ENCODE data around the gene LMX1A.

GRCh38 chr1:165248969-165249571, 107.4 kb downstream of the LMX1A start:
- no peak for TF ChIP-seq GATA2 (IDR thresholded peaks at IDR 0.05; ENCODE audit: low read depth, low read length)
- TF ChIP-seq GATA3 (IDR thresholded peaks at IDR 0.05; ENCODE audit: low read depth, low read length): no peak
